Glutamatergic neuron (in vitro differentiated cells): ENCODE data around the gene CCDC198. TPM values are rescaled to one million over a fixed set of nuclear protein-coding genes. Genes with fewer than 3 reads are reported as not detected.

Source experiments
- DNase-seq: peaks from one replicate; pipeline ENCODE4 v3.0.0; 2022
- H3K27ac Mint-ChIP-seq: one replicate; pipeline ENCODE4 v1.8.0; 2020; ENCODE audit warnings: mild to moderate bottlenecking, mixed read lengths, inconsistent platforms; ENCODE audit not compliant: unreplicated experiment
- H3K27me3 Mint-ChIP-seq: one replicate; pipeline ENCODE4 v1.8.0; 2020; ENCODE audit warnings: mild to moderate bottlenecking, moderate library complexity, mixed read lengths, inconsistent platforms; ENCODE audit not compliant: unreplicated experiment
- H3K36me3 Mint-ChIP-seq: one replicate; pipeline ENCODE4 v1.8.0; 2020; ENCODE audit warnings: mild to moderate bottlenecking, mixed read lengths, inconsistent platforms; ENCODE audit not compliant: unreplicated experiment
- H3K4me1 Mint-ChIP-seq: one replicate; pipeline ENCODE4 v1.8.0; 2020; ENCODE audit warnings: mild to moderate bottlenecking, low read depth, mixed read lengths, inconsistent platforms; ENCODE audit not compliant: unreplicated experiment
- H3K4me3 Mint-ChIP-seq: one replicate; pipeline ENCODE4 v1.8.0; 2020; ENCODE audit warnings: mild to moderate bottlenecking, mixed read lengths, inconsistent platforms; ENCODE audit not compliant: unreplicated experiment
- H3K9me3 Mint-ChIP-seq: one replicate; pipeline ENCODE4 v1.8.0; 2020; ENCODE audit warnings: mild to moderate bottlenecking, moderate library complexity, mixed read lengths, inconsistent platforms; ENCODE audit not compliant: unreplicated experiment
- CTCF ChIP-seq: fragments of 200-600 bp; sonication (generic); IDR thresholded peaks from one replicate; pipeline ENCODE4 v1.5.0; 2021; ENCODE audit not compliant: partially characterized antibody, unreplicated experiment
- long read RNA-seq: library from polyadenylated mRNA; unstranded; transcript quantifications from one replicate; pipeline ENCODE4 v2.0.0, GENCODE V29; 2020; ENCODE audit not compliant: unreplicated experiment
- total RNA-seq: library from RNA; stranded (reverse); fragmentation: NEBNext Ultra II Directional; extraction: Animal tissue kit (Norgen Biotek cat#: 25700); gene quantifications from one replicate; pipeline ENCODE4 v1.2.1, GENCODE V29; 2021; ENCODE audit not compliant: unreplicated experiment

The CCDC198 gene, protein sequence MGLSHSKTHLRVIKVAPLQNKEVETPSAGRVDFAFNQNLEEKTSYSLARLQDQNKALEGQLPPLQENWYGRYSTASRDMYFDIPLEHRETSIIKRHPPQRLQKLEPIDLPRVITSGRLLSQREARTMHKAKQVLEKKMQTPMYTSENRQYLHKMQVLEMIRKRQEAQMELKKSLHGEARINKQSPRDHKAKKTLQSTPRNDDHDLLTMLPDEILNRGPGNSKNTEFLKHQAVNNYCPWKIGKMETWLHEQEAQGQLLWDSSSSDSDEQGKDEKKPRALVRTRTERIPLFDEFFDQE
- not detected for total RNA-seq
- long read RNA-seq: 0 reads

GRCh38 chr14:57493467-57494181 is at the start of gene CCDC198:
Gene CCDC198, minus strand, starts transcription at chr14:57493857. Its CDS starts 142 bp downstream, at chr14:57493715.
- Mint-ChIP-seq H3K36me3 (no peaks in the 10 kb centered on the region), H3K27me3 (peaks cover 2% of the 10 kb centered on the region), H3K4me1 (peaks cover 22% of the 10 kb centered on the region), H3K9me3 (no peaks in the 10 kb centered on the region), H3K27ac (no peak within 1 kb of the TSS), H3K4me3 (no peak within 1 kb of the TSS)
- DNase-seq: no peak
- TF ChIP-seq CTCF: no peak

DNA sequence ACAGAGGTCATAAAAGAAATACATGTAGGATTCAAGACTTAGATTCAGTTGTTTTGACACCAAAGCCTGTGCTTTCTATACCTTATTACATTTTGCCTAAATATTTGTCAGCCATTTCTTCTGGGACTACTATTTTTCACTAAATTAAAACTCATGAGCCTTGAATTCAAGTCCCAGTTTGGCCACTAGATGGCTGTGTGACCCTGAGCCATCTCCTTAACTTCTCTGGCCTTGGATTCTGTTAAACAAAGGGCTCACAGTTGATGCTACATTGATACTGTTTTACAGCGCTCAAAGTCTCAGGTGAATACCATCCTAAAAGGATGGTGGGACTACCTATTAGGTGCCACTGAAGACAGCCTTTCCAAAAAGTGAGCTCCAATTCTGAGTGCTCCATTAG is 39.6 kb upstream of the CCDC198 start:
- DNase-seq: peak; percentile 24

DNA sequence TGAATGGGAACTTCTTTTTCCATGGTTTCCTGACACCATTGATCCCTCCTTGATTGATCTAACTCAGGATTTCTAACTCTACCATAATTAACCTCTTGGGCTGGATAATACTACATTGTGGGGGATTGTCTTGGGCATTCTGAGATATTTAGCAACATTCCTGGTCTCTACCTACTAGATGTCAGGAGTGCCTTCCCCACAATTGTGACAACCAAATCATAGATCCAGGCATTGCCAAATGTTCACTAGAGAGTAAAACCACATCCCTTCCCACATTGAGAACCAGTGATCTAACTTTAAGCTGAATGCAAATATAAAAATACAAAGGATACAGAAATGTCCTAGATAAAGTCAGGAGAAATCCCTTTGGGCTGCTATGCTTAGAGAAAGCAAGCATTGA is 36.9 kb upstream of the CCDC198 start:
- Mint-ChIP-seq H3K4me1 (peaks cover 3% of the 10 kb centered on the region), H3K4me3 (no peak overlapping the region), H3K27ac (no peak overlapping the region), H3K9me3 (peaks cover 8% of the 10 kb centered on the region), H3K27me3 (peaks cover 5% of the 10 kb centered on the region), H3K36me3 (peaks cover 4% of the 10 kb centered on the region)
- no peak for TF ChIP-seq CTCF
- DNase-seq: no peak

More for the DNA sequence above, 39.6 kb upstream of the CCDC198 start:
- H3K9me3 Mint-ChIP-seq: no peaks in the 10 kb centered on the region
- H3K4me3 Mint-ChIP-seq: no peak overlapping the region
- H3K4me1 Mint-ChIP-seq: no peaks in the 10 kb centered on the region
- no peaks in the 10 kb centered on the region for H3K36me3 Mint-ChIP-seq
- peak; percentile 65 for TF ChIP-seq CTCF
- no peaks in the 10 kb centered on the region for H3K27me3 Mint-ChIP-seq
- H3K27ac Mint-ChIP-seq: no peak overlapping the region

GRCh38 chr14:57526942-57527341 is 33.3 kb upstream of the CCDC198 start:
- peaks cover 5% of the 10 kb centered on the region for H3K27me3 Mint-ChIP-seq
- peaks cover 13% of the 10 kb centered on the region for H3K9me3 Mint-ChIP-seq

More at GRCh38 chr14:57526942-57527341, 33.3 kb upstream of the CCDC198 start:
- DNase-seq: no peak
- TF ChIP-seq CTCF: no peak
- Mint-ChIP-seq H3K4me3 (no peak overlapping the region), H3K4me1 (peaks cover 3% of the 10 kb centered on the region), H3K27ac (no peak overlapping the region), H3K36me3 (peaks cover 18% of the 10 kb centered on the region)
